ENCODE measurements around the gene GPHA2.

GPHA2 gene

DNA sequence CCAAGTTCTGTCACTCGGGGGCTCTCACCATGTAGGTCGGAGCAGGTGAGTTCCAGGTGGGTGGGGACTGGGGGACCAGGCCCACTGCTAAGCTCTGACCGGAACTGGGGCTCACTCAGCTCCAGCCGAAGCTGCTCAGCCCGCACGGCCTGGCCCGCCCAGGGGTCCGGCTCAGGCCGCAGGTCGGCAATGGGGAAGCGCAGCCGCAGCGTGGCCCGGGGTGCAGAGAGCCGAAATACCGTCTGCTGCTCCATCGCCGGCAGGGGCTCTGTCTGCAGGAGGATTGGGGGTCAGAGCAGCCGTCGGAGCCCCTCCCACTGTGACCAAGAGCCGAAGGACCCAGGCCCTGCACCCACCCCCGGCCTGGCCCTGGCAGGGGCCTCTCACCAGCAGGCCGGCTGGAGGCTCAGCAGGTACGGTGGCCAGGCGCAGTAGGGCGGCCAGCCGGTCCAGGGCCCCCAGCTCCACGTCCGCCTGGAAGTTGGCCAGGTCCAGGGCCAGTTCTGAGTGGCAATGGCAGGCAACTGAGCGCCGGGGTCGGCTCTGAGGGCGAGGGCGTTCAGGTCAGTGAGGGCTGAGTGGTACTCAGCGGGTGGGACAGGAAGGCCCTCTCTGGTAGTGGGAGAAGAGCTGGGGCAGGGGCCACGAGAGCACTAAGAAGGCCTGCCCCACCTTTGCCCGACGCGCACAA, 25.9 kb downstream of the GPHA2 start:
- no peak for DNase-seq

DNA sequence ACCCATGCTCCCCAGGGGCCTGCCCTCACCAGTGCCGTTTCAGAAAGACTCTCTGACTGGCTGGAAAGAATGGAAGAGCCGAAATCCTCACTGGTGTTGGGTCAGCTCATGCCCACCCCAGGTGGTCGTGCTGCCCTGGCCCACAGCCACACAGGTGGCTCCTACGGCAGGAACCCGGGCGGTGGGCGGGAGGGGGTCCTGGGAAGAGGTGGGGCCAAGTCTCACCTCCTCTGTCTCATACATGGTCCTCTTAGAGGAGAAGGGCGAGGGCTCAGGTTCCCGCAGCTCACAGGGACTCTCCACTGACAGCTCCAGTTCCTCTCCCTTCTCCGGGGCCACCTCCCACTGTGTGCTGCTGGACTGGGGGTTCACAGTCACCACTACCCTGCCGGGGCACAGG, 26.9 kb downstream of the GPHA2 start:
- DNase-seq, result no peak

DNA sequence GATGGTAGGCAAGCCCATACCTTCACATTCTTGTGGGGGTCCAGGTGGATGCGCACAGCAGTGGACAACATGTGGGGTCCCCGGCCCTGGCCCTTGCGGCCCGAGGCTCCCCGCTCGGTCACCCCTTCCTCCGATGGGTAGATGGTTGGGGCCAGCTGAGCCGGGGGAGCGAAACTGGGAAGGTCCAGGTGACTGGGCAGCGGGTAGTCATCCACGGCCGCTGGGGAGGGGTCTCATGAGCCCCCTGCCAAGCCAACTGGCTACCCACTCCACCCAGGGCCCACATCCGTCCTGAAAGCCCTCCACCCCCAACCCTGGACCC, 29.4 kb downstream of the GPHA2 start:
- no peak for DNase-seq

DNA sequence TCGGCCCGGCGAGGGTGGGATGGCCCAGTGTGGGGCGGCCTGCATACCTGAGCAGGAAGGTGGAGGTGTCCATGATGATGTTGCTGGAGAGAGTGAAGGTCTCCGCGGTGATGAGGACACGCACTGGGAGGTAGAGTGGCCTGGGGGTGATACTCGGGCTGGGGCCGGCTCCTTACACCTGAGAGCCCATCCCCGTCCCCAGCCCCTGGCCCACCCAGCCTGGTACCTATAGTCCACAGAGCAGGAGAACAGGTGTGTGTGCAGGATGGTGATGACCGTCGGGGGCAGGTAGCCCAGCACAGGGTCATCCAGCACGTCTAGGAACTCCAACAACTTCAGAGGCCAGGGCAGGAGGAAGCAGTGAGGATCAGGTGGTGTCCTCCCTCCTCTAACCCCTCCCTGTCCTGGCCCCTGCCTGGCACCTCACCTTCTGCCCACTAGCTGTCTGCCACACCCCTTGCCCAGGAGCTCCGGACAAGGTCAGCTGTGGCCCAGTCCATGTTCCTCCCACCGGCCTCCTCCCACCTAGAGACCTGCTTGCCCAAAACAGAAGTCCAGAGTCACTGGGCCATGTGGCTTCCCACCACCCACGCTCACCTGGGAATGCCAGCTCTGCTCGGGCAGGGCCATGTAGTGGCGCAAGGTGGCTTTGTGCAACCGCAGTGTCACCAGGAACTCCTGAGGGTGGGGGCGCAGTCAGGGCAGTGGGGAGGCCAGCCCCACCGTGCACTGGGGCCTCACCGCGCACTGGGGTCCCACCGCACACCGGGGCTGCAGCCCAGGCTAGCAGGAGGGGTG, 30.0 kb downstream of the GPHA2 start:
- no peak for DNase-seq

DNA sequence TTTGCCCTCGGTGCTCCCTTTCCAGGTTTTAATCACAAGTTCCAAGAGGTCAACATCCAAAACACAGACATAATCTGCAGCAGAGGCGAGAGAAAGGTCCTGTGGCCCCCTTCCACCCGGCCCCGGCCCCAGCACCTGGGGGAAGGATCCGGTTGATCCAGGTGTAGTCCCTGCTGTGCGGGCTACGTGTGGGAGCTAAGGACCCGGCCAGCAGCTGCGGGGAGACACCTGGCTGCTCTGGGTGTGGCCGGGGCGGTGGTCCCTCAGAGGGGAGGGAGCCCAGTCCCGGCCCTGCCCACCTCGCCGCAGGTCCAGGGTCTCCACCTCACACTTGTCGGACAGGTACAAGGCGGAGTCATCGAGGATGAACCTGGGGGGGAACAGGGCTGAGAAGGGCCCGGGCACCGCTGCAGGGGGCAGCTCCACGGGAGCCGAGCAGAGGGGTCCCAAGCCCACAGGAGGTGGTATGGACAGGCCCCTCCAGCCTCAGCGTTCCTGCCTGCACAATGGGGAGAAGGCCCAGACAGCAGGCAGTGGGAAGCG, 32.3 kb downstream of the GPHA2 start:
- DNase-seq, result no peak

DNA sequence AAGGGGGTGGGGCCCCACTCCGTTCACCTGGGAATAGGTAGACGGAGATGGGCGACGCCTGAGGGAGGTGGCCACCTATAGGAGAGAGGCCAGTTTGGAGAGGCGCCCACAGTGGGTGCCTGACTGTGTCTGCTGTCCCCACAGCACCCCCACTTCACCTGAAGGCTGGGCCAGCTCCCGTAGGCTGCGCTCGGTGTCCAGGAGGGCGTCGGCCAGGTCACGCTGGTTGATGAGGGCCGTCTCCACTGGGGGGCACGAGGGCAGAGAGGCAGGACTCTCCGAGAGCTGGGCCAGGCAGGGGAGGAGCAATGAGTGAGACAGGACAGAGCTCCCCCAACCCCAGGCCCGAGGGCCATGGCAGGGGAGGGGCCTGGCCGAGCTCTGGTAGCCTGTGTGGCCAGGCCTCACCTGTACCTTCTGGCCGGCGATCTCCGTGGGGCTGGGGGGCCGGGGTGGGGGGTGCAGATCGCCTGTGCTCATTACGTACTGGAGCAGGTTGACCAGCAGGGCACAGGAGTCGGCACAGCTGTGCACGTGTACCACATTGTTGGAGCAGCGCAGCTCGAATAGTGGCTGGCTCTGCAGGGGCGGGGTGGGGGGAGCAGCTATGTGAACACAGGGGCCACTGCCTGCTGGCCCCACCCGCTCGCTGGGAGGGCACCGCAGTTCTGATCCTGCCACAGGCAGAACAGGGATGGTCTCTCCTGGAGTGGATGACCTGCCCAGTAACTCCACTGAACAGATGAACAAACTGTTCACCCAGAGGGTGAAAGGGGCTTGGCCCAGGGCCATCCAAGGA, 33.4 kb downstream of the GPHA2 start:
- no peak for DNase-seq

DNA sequence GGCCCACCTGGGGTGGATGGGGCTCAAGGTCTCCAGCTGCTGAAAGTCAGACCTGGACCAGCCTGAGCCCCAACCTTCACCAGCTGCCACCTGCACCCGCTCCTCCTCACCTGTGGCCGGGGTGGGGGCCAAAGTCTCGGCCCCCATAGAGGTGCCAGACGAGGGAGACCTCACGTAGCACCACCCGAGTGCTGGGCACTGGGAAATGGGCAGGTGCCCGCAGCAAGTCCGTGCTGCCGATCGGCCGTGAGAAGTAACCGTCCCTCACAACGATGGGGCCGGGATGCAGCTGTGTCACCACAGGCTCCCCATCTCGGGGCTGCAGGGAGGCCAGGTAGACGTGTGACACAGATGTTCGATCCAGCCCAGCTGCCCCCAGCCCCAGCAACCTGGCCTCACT, 34.9 kb downstream of the GPHA2 start:
- no peak for DNase-seq

DNA sequence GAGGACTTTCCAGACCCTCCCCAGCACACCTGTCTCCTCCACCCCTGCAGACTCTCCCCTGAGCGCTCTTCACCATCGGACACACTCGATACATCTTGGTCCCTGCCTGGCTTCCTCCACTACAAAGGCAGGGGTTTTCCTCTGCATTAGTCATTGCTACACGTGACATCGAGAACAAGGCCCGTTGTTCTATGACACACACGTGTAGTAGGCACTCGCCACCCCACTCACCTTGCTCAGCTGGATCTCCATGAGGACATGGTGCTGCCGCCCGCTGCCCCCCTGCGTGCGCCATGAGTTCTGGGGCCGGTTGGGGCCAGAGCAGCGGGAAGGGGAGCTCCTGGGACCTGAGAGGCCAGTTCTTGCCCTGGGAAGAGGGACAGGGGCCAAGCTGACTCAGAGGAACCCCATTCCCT, 35.4 kb downstream of the GPHA2 start:
- DNase-seq, result peak; percentile 87

DNA sequence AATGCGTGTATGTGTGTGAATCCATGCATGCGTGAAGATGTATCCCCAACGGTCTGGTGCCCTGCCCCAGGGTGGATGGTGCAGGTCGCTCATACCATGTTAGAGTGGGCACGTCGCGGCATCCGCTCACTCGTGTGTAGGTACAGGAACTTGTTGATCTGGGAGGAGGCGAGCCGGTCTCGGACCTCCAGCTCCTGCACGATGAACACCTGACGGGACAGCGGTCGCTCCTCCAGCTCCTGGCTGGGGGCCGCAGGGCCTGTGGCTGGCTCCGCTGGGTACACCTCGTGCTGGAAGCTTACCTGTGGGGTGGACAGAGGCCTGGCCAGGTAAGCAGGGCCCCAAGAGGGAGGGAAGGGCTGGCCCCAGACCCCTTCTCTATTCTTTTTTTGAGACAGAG, 37.2 kb downstream of the GPHA2 start:
- DNase-seq, result no peak

DNA sequence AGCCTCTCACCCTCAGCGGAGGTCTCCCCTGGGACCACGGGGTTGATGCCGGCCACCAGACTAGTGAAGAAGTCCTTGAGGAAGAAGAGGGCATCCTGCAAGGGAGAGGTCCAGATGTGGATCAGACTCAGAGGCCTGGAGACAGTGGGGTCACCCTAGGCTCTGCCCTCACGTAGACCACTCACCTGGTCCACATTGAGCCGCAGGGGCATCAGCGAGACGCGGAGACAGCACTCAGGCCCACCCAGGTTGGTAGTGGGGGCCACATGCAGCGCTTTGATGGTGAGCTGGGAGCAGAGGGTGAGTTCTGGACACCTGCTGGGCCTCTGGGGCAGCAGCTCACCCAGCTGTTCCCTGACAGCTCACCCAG, 37.6 kb downstream of the GPHA2 start:
- DNase-seq, result no peak

DNA sequence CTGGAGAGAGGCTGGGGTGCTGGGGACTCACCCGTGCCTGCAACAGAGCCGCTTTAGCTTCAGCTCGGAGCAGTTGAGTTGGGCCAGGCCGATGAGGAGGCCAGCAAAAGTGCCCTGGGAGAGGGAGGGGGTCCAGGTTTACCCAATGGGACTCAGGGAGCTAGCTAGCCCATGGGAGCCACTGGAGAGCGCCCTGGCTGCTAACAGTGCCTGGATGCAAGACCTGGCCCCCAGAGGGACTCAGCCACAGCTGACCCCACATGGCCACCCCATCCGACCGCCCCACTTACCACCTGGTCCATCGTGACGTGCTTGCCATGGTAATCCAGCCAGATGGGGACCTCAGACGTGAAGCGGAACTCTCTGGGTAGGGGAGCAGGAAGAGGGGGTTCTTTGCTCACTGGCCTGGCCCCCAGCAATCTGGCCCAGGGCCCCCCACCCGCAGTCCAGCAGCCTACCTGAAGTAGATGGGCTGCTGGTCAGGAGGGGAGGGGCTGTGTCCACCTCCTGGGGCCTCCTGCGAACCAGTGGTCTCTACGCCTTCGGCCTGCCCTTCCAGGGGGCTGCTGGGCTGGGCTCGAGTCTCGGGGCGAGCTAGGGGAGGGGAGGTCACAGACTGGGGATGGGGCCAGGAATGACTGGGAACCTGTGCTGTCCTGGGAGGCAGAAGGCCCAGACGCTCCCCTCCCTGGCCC, 38.2 kb downstream of the GPHA2 start:
- DNase-seq, result no peak

DNA sequence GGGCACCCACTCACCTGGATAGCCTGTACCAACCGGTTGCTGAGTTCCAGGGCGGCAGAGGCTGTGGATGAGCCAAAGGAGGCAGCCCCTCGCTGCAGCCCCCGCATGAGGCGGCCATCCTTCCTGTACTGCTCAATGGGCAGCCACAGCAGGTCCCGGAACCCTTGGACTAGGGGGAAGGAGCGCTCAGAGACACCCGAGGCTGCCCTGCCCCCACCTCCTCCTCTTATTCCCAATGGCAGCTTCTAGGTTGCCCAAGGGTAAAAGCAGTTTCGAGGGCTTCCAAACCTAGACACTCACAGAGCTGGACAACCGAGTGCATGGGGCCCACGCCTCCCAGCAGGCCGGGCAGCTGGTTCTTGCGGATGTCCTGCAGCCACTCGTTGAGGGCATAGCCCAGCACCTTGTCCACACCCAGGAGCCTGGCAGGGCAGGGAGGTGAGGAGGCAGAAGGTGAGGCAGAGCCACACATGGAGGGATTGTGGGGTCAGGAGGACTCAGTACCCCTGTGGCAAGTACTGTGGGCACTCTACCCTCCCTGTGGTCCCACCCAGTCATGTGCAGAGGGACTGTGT, 39.2 kb downstream of the GPHA2 start:
- DNase-seq, result no peak

DNA sequence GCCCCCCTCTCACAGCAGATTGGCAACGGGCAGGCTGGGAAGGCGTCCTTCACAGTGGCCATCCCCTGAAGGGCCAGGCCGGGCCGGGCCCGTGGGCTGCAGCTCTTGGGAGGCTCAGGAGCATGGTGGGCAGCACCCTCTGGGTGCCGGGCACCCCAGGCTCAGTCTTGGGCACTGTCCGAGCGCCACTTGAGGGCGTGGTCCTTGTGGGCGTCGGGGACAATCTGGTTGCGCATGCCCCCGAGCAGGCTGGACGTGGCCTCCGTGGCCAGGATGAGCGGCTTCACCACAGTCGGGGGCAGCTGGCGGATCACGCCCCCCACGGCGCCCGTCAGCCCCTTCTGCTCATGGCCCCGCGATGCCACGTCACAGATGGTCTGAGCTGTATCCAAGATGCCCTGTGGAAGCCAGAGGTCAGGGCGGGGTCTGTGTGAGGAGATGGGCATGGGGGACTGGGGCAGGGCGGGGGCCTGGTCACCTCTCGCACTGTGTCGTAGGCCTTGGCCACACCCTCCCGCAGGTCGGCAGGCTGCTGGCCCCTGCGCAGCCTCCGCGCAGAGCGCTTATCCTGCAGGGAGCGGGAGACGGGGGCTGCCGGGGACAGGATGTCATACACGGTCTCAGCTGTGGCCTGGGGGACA, 40.8 kb downstream of the GPHA2 start:
- no peak for DNase-seq

DNA sequence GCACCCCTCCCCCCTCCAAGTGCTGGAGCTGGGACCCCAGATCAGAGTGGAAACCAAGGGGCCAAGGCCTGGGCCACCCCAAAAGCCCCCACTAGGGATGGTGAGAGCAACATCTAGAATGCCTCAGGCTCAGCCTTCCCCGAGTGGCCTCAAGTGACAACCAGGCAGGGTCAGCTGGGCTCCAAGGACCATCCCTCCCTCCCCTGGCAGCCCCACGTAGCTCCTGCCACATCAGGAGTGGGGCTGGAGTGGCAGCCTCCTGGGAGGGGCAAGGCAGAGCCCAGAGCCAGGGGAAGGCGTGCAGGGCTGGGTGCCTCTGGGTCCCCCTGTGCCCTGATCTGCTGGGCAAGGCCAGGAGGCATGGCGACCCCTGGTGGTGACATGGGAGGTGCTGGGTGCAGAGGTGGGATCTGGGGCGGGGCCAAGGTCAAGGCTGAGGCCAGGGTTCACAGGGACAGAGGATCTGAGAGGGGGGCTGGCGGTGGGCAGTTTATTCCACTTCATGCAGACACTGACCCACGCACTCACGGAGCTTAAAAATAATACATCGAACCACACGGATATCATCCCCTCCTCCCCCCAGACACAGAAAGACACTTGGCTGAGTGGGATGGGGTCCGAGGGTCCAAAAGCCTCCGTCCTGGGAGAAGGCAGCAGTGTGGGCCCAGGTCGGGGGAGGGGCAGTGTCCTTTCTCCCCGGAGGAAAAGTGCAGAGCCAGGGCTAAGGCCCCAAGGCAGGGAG, 41.5 kb downstream of the GPHA2 start:
- peak; percentile 94 for DNase-seq

DNA sequence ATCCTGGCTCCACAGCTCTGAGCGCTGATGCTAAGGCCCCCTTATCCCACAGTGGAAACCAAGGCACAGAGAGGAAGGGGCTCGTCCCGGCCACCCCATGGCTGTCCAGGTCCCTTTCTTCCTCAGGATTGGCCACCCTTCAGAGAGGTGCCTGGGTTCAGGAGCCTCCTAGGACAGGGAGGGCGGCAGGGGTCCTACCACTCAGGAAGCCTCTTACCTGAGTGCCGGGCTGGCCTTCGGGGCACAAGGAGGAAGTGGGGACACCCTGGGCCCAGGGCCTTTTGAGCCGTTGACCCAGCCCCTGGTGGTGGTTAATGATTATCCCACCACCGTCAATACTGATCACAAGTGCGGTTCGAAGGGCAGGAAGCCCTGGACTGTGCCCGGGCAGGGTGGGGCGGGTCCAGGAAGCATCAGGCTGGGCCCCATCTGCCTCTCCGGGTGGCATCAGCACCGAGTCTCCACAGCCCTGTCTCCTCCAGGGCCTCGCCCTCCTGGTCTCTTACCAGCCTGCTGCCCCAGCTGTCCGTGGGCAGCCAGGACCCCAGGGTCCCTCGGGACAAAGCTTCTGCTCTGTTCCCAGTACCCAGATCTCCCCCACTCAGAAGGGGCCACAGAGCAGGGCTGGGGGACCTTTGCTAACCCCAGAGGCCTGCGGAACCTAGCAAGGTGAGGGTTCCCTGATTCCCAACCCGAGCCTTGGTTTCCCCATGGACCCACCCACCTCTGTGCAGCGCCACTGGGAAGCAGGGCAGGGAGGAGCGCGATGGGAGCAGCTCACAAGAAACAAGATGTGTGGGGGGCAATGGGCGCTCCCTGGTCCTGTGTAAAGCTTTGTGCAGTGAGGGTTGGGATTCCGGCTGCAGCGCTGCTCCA, 42.3 kb downstream of the GPHA2 start:
- no peak for DNase-seq

DNA sequence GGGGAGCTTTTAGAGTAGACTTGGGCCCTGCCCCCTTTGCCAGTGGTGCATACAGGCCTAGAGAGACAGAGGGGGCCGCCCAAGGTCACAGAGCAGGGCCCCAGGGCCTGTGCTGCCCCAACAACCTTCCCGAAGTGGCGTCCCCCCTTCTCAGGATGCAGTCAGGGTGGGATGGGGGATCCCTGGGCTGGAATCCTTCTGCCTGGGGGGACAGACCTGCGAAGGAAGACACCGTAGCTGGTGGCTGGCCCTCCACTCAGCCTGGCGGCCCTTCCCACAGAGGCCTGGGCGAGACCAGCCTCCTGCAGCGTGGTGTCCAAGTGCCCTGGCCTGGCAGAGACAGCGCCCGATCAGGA, 42.9 kb downstream of the GPHA2 start:
- no peak for DNase-seq

DNA sequence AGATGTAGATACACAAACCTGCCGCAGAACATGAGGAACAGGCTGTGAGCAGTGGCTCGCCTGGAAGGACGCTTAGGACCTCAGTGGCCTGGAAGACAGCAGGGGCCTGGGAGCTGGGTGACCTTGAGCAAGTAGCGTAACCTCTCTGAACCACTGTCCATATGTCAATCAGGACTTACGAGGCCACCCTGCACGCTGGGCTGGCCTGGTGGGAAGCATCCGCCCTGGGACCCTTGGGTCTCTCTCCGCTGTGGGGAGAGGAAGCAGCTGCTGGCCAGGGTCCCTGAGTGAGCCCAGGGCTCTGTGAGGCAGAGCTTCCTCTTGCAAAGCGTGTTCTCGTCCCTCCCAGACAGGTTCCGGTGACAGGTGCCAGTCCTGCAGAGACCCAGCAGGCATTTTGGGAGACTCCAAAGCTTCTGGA, 43.3 kb downstream of the GPHA2 start:
- no peak for DNase-seq

DNA sequence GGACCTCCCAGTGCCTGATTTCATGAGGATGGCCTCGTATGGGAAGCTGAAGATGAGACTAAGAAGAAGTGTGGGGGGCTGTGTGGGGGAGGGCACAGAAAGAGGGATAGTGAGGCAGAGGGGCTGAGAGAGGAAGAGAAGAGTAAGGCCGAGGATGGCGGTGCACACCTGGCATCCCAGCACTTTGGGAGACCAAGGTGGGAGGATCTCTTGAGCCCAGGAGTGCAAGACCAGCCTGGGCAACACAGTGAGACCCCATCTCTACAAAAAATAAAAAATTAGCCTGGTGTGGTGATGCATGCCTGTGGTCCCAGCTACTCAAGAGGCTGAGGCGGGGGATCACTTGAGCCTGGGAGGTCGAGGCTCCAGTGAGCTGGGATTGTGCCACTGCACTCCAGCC, 43.8 kb downstream of the GPHA2 start:
- no peak for DNase-seq

DNA sequence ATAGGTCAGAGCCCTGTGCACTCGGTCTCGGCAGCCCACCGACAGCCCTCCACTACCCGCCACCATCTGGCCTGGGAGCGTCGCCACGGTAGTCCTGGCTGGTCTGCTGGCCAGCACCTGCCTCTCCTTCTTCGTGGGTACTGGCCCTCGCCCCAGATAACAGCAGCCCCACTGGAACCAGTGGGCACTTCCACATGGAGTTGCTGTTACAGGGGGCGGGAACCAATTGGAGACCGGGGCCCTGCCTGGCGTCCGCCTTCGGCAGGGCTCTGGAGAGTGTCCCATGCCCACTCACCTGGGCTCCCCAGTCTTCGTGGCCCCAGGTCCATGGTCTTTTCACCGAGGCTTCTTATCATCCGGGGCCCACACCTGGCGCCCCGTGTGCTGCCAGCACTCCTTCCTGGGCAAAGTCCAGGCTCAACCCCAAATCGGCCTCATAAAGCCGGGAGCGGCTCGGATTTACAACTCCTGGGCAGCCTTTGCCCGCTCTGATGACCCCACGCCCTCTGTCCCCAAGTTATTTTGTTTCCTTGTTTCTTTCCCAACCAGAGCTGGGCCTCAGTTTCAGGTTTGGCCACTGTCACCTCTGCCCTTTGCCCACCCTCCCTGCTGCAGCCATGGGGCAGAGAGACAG, 44.4 kb downstream of the GPHA2 start:
- DNase-seq, result no peak

DNA sequence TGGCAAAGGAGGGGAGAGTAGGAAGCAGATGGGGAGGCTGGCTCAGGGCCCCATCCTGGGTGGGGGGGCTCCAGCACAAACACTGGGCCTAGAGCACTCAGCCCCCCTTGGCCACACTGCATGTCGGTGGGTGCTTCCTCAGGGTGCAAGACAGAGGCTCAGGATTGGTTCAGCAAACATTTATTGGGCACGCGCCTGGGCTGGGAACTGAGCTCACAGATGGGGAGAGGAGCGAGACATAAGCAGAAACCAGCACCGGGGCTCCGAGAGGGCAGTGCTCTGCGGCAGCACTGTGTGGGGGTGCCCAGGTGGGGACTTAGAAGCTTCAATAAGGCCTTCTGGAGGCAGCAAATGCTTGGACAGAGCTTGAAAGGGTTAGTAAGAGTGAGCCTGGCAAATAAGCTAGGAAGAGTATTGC, 45.2 kb downstream of the GPHA2 start:
- DNase-seq, result no peak

All from activated CD4-positive, alpha-beta T cell treated with anti-CD3 and anti-CD28 coated beads, Interleukin-2, Interleukin-6, amounts not matched to agents 100 ng/mL and 50 ng/mL, durations not matched to agents 16 hours and 8 hours (primary cell).